GM12864 (cell line): ENCODE data around the gene PRRC2C.

Experiments
- DNase-seq: peaks from one replicate; pipeline ENCODE4 v3.0.0-alpha.2; 2011; ENCODE audit warnings: low read depth
- H3K4me3 ChIP-seq: 2 replicates; pipeline ENCODE4 v1.5.1; 2011; ENCODE audit warnings: mild to moderate bottlenecking, low read depth, low read length, control low read depth
- CTCF ChIP-seq: IDR thresholded peaks from 2 replicates; pipeline ENCODE4 v1.5.1; 2011; ENCODE audit warnings: low read depth, mild to moderate bottlenecking, moderate library complexity, low read length, control low read depth, inconsistent platforms; ENCODE audit errors: missing control alignments

PRRC2C gene

DNA sequence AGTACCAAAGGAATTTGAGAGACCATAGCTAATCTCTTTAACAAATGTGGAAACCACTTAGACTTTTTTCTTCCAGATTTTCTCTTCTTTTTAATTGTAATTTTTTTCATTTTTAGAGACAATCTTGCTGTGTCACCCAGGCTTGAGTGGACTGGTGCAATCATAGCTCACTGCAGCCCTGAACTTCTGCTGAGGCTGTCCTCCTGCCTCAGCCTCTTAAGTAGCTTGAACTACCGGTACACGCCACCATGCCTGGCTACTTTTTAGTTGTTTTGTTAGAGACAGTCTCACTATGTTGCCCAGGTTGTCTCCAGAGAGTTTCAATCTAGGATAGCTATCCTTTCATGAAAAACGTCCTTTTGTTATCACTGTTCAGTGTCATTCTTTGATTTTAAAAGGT, 15.0 kb downstream of the PRRC2C start:
- DNase-seq, result no peak
- TF ChIP-seq CTCF, result no peak
- H3K4me3 ChIP-seq, result no peak overlapping the region

GRCh38 chr1:171500803-171501202, 15.5 kb downstream of the PRRC2C start:
- no peak for DNase-seq
- TF ChIP-seq CTCF, result no peak
- no peak overlapping the region for H3K4me3 ChIP-seq

GRCh38 chr1:171501305-171502024, 16.1 kb downstream of the PRRC2C start:
- H3K4me3 ChIP-seq, result no peak overlapping the region
- no peak for TF ChIP-seq CTCF
- DNase-seq, result no peak

DNA sequence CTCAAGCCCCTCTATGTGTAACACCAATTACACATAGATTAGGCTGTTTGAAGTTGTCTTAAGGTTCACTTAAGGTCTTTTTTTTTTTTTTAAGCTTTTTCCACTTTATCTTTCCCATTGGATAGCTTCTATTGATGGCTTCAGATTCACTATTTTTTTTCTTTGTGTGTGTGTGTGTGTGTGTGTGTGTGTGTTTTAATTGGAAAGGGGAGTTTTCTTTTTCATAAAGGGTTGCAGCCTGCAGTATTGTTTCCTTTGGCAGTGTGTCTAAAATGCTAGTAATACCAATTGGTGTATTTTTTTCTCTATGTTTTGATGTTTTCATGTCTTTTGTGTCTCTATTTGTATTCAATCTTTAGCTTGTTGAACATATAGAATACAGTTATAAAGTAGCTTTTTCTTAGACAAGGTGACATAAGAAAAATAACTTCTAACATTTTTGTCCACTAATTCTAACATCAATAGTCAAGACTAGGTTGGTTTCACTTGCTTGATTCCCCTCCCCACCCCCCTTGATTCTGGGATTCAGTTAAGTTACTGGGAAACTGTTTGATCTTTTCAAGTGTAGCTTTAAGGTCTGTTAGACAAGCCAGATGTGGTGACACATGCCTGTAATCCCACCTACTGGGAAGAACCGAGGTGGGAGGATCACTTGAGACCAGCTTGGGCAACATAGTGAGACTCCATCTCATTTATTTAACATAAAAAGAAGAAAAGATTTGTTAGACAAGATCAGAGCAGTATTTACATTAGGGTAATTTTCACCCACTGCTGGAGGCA, 21.4 kb downstream of the PRRC2C start:
- no peak for DNase-seq
- TF ChIP-seq CTCF, result no peak
- H3K4me3 ChIP-seq, result no peak overlapping the region

DNA sequence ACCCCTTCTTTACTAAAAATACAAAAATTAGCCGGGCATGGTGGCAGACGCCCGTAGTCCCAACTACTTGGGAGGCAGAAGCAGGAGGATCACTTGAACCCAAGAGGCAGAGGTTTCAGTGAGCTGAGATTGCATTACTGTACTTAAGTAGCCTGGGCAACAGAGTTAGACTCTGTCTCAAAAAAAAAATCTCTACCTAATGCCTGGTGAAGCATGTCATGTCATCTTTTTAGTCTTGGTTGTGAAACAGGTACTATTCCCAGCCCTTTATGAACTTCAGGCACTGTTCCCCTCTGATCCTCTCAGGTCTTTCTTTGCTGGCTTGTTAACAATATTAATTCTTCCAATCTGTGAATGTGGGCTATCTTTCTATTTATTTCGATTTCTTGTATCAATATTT, 22.1 kb downstream of the PRRC2C start:
- no peak overlapping the region for H3K4me3 ChIP-seq
- no peak for TF ChIP-seq CTCF
- DNase-seq, result no peak

DNA sequence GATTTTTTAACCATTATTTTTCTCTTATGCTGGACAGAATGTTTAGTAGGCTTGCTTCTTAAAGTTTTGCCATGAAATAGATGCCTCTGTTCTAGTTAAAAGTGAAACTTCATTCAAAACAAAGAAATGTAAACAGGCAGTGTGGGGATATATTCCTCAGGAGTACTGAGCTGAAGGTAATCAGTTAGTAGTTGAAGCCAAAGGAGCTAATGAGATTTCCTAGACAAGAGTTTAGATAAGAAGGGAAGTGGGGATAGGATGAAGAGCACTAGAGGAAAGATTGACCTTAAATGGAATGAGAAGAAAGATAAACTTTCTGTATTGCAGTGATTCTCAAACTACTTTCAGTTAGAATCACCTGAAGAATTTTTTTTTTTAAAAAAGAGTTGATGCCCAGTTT, 23.9 kb downstream of the PRRC2C start:
- TF ChIP-seq CTCF, result no peak
- DNase-seq, result no peak
- no peak overlapping the region for H3K4me3 ChIP-seq
